Measurements from ENCODE around the gene CLCA2.

CLCA2 gene

GRCh38 chr1:86481966-86482365, 58.0 kb downstream of the CLCA2 start:
- H3K4me3 ChIP-seq (ENCODE audit: low read depth, low read length) = no peak overlapping the region
- DNase-seq (ENCODE audit: low read depth) = no peak
- no peak for TF ChIP-seq CTCF (IDR thresholded peaks at IDR 0.05; ENCODE audit: insufficient read depth, low read depth, low read length, missing control alignments)

- no peak for TF ChIP-seq CTCF (IDR thresholded peaks at IDR 0.05; ENCODE audit: insufficient read depth, low read depth, low read length, missing control alignments)
- no peak for DNase-seq (ENCODE audit: low read depth)
Measured at GRCh38 chr1:86487131-86487810, 63.3 kb downstream of the CLCA2 start.

GRCh38 chr1:86487811-86488141, 63.8 kb downstream of the CLCA2 start:
- no peak for TF ChIP-seq CTCF (IDR thresholded peaks at IDR 0.05; ENCODE audit: insufficient read depth, low read depth, low read length, missing control alignments)
- no peak for DNase-seq (ENCODE audit: low read depth)
- no peak overlapping the region for H3K4me3 ChIP-seq (ENCODE audit: low read depth, low read length)

More at GRCh38 chr1:86487131-86487810, 63.3 kb downstream of the CLCA2 start:
- H3K4me3 ChIP-seq (ENCODE audit: low read depth, low read length) = no peak overlapping the region

- DNase-seq (ENCODE audit: low read depth) = no peak
- H3K4me3 ChIP-seq (ENCODE audit: low read depth, low read length) = no peak overlapping the region
- no peak for TF ChIP-seq CTCF (IDR thresholded peaks at IDR 0.05; ENCODE audit: insufficient read depth, low read depth, low read length, missing control alignments)
Measured at GRCh38 chr1:86489242-86489878, 65.4 kb downstream of the CLCA2 start.

- TF ChIP-seq CTCF (IDR thresholded peaks at IDR 0.05; ENCODE audit: insufficient read depth, low read depth, low read length, missing control alignments) = no peak
- H3K4me3 ChIP-seq (ENCODE audit: low read depth, low read length) = no peak overlapping the region
- DNase-seq (ENCODE audit: low read depth) = no peak
Measured at GRCh38 chr1:86491171-86491950, 67.4 kb downstream of the CLCA2 start.

GRCh38 chr1:86498281-86498680, 74.3 kb downstream of the CLCA2 start:
- DNase-seq (ENCODE audit: low read depth) = no peak
- H3K4me3 ChIP-seq (ENCODE audit: low read depth, low read length) = no peak overlapping the region
- TF ChIP-seq CTCF (IDR thresholded peaks at IDR 0.05; ENCODE audit: insufficient read depth, low read depth, low read length, missing control alignments) = no peak
